ENCODE measurements around the gene RAD54L. TPM values are rescaled to one million over a fixed set of nuclear protein-coding genes. Genes with fewer than 3 reads are reported as not detected.
A peak's percentile ranks its signal among the peaks of the same experiment; 100 is the strongest.

The RAD54L gene
- total and polyA plus RNA-seq, 3 experiments from 2014 or later = 0.39 to 53.7 (median 50.7) TPM

GRCh38 chr1:46262508-46262907 is 14.9 kb downstream of the RAD54L start:
- Histone ChIP-seq H3K27ac (ENCODE audit: low read depth, low read length) (no peak overlapping the region), H3K36me3 (ENCODE audit: insufficient read depth, low read length) (no peaks in the 10 kb centered on the region), H3K4me3 (ENCODE audit: low read length) (no peak overlapping the region), H3K27me3 (ENCODE audit: insufficient read depth, low read length, poor library complexity, severe bottlenecking) (no peaks in the 10 kb centered on the region), H3K4me1 (ENCODE audit: insufficient read depth, low read length) (no peaks in the 10 kb centered on the region), H3K9me3 (ENCODE audit: low read length) (no peaks in the 10 kb centered on the region)
- Mint-ChIP-seq H3K36me3 (no peaks in the 10 kb centered on the region), H3K27ac (no peak overlapping the region), H3K4me1 (no peaks in the 10 kb centered on the region), H3K27me3 (peaks cover 0 to 3% of the 10 kb centered on the region in 2 donors), H3K4me3 (no peak overlapping the region), H3K9me3 (no peaks in the 10 kb centered on the region)
- CTCF ChIA-PET = interaction anchor here (1.2 kb wide), 1 partner anchor 14 kb away, joined by 3 read pairs; no protein-coding TSS in a partner anchor
- POLR2A ChIA-PET = no interaction called here
- no peak for DNase-seq

GRCh38 chr1:46263146-46263545 is 15.6 kb downstream of the RAD54L start:
- H3K9me3 ChIP-seq (ENCODE audit: low read length) = no peaks in the 10 kb centered on the region
- H3K4me1 ChIP-seq (ENCODE audit: insufficient read depth, low read length) = no peaks in the 10 kb centered on the region
- Mint-ChIP-seq H3K27me3 (peaks cover 0 to 3% of the 10 kb centered on the region in 2 donors), H3K27ac (no peak overlapping the region), H3K4me3 (no peak overlapping the region), H3K4me1 (no peaks in the 10 kb centered on the region), H3K9me3 (no peaks in the 10 kb centered on the region), H3K36me3 (no peaks in the 10 kb centered on the region)
- H3K27me3 ChIP-seq (ENCODE audit: insufficient read depth, low read length, poor library complexity, severe bottlenecking) = no peaks in the 10 kb centered on the region
- POLR2A ChIA-PET = interaction anchor here (0.5 kb wide), 1 partner anchor 11 kb away, joined by 3 read pairs; no protein-coding TSS in a partner anchor
- H3K36me3 ChIP-seq (ENCODE audit: insufficient read depth, low read length) = no peaks in the 10 kb centered on the region
- CTCF ChIA-PET = interaction anchor here (1.2 kb wide), 1 partner anchor 14 kb away, joined by 3 read pairs; no protein-coding TSS in a partner anchor
- no peak overlapping the region for H3K27ac ChIP-seq (ENCODE audit: low read depth, low read length)
- DNase-seq = no peak
- H3K4me3 ChIP-seq (ENCODE audit: low read length) = no peak overlapping the region

DNA sequence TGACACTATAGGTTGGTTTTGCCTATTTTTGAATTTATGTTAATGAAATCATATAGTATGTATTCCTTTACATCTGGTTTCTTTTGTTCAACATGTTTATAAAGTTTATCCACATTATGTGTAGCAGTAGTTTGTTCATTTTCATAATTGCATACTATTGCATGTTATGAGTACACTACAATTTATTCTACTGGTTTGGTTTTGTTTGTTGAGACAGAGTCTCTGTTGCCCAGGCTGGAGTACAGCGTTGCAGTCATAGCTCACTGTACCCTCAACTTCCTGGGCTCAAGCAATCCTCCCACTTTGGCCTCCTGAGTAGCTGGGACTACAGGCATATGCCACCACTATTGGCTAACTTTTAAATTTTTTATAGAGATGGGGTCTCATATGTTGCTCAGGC is 21.0 kb downstream of the RAD54L start:
- Mint-ChIP-seq H3K4me3 (no peak overlapping the region), H3K4me1 (no peaks in the 10 kb centered on the region), H3K27ac (no peak overlapping the region), H3K27me3 (no peaks in the 10 kb centered on the region), H3K36me3 (peaks cover 0 to 2% (median 0%) of the 10 kb centered on the region in 3 donors), H3K9me3 (no peaks in the 10 kb centered on the region)
- ChIA-PET CTCF (no interaction called here), POLR2A (no interaction called here)
- Histone ChIP-seq H3K9me3 (ENCODE audit: low read length) (no peaks in the 10 kb centered on the region), H3K36me3 (ENCODE audit: insufficient read depth, low read length) (no peaks in the 10 kb centered on the region), H3K27me3 (ENCODE audit: insufficient read depth, low read length, poor library complexity, severe bottlenecking) (no peaks in the 10 kb centered on the region), H3K4me1 (ENCODE audit: insufficient read depth, low read length) (no peaks in the 10 kb centered on the region), H3K4me3 (ENCODE audit: low read length) (no peak overlapping the region), H3K27ac (ENCODE audit: low read depth, low read length) (no peak overlapping the region)
- DNase-seq = no peak

DNA sequence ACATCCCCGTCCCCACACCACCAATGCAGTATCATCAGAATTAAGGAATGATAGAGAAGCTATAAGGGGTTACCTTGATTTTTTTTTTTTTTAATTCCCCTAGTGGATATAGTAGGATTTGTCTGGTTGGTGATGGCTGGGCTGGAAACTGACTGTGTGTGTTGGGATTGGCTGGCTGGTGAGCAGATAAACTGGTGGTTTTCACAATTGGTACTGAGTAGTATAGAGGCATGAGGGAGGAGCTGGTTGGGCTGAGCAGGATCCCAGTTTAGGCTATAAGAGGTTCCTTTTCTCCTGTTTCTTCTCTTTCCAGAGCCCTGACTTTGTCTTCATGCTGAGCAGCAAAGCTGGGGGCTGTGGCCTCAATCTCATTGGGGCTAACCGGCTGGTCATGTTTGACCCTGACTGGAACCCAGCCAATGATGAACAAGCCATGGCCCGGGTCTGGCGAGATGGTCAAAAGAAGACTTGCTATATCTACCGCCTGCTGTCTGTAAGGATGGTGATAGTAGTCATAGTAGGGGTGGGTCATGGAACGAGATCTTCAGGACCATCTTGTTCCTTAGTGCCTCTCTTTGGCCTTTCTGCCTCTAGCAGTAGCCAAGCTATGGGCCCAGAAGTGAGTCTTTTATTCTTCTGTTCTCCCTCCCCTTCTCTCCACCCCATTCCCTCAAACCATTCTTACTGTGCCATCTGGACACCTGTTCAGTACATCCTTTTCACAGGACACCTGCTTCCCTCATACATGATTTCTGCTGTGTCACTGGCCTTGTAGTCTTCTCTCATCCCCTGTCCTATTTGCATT is 26.9 kb downstream of the RAD54L start:
- POLR2A ChIA-PET = interaction anchor here (0.7 kb wide), 1 partner anchor 11 kb away, joined by 3 read pairs; no protein-coding TSS in a partner anchor

GRCh38 chr1:46275030-46275337 is 27.4 kb downstream of the RAD54L start:
- CTCF ChIA-PET = interaction anchor here (1.4 kb wide), 1 partner anchor 73 kb away, joined by 3 read pairs; no protein-coding TSS in a partner anchor

More for the DNA sequence above, 26.9 kb downstream of the RAD54L start:
- H3K4me1 Mint-ChIP-seq = no peaks in the 10 kb centered on the region
- Histone ChIP-seq H3K4me3 (ENCODE audit: low read length) (no peak overlapping the region), H3K4me1 (ENCODE audit: insufficient read depth, low read length) (no peaks in the 10 kb centered on the region), H3K27me3 (ENCODE audit: insufficient read depth, low read length, poor library complexity, severe bottlenecking) (no peaks in the 10 kb centered on the region), H3K36me3 (ENCODE audit: insufficient read depth, low read length) (no peaks in the 10 kb centered on the region), H3K9me3 (ENCODE audit: low read length) (no peaks in the 10 kb centered on the region), H3K27ac (ENCODE audit: low read depth, low read length) (no peak overlapping the region)
- peak overlapping the region in 2 of 8 donors; percentile 30 to 39 for H3K27ac Mint-ChIP-seq
- H3K27me3 Mint-ChIP-seq = no peaks in the 10 kb centered on the region
- H3K4me3 Mint-ChIP-seq = no peak overlapping the region
- peaks cover 0 to 16% (median 6%) of the 10 kb centered on the region in 3 donors for H3K36me3 Mint-ChIP-seq
- H3K9me3 Mint-ChIP-seq = no peaks in the 10 kb centered on the region
- CTCF ChIA-PET = no interaction called here
- no peak for DNase-seq

DNA sequence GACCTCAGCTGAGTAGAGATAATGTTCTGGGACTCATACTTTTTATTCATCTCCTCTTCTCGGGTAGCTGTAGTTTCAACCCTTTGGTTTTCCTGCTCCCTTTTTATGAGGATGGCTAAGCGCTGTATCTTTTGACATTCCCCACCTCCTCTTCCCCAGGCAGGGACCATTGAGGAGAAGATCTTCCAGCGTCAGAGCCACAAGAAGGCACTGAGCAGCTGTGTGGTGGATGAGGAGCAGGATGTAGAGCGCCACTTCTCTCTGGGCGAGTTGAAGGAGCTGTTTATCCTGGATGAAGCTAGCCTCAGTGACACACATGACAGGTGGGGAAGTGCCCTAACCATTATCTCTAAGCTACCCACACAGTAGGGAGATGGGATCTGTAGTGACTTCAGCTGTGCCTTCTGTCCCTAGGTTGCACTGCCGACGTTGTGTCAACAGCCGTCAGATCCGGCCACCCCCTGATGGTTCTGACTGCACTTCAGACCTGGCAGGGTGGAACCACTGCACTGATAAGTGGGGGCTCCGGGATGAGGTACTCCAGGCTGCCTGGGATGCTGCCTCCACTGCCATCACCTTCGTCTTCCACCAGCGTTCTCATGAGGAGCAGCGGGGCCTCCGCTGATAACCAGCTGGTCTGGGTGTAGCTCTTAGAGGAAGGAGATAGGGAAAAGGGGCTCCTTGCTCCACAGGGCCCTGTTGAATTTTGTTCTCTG is 30.3 kb downstream of the RAD54L start:
- H3K4me1 Mint-ChIP-seq = no peaks in the 10 kb centered on the region
- H3K27me3 Mint-ChIP-seq = no peaks in the 10 kb centered on the region
- POLR2A ChIA-PET = no interaction called here
- DNase-seq = no peak
- no peaks in the 10 kb centered on the region for H3K9me3 ChIP-seq (ENCODE audit: low read length)
- CTCF ChIA-PET = interaction anchor here (0.6 to 1.1 kb wide), 2 partner anchors 12 to 47 kb away, joined by 3 read pairs; no protein-coding TSS in a partner anchor
- no peak overlapping the region for H3K4me3 Mint-ChIP-seq
- no peak overlapping the region for H3K27ac ChIP-seq (ENCODE audit: low read depth, low read length)
- no peaks in the 10 kb centered on the region for H3K27me3 ChIP-seq (ENCODE audit: insufficient read depth, low read length, poor library complexity, severe bottlenecking)
- no peaks in the 10 kb centered on the region for H3K9me3 Mint-ChIP-seq
- peak overlapping the region in 1 of 8 donors; percentile 8 for H3K27ac Mint-ChIP-seq
- peaks cover 0 to 44% (median 6%) of the 10 kb centered on the region in 3 donors for H3K36me3 Mint-ChIP-seq
- H3K4me1 ChIP-seq (ENCODE audit: insufficient read depth, low read length) = no peaks in the 10 kb centered on the region
- H3K36me3 ChIP-seq (ENCODE audit: insufficient read depth, low read length) = peaks cover 16% of the 10 kb centered on the region
- no peak overlapping the region for H3K4me3 ChIP-seq (ENCODE audit: low read length)

More at GRCh38 chr1:46275030-46275337, 27.4 kb downstream of the RAD54L start:
- Mint-ChIP-seq H3K9me3 (no peaks in the 10 kb centered on the region), H3K4me3 (no peak overlapping the region), H3K4me1 (no peaks in the 10 kb centered on the region), H3K36me3 (peaks cover 0 to 22% (median 6%) of the 10 kb centered on the region in 3 donors), H3K27me3 (no peaks in the 10 kb centered on the region), H3K27ac (peak overlapping the region in 1 of 8 donors; percentile 39)
- Histone ChIP-seq H3K4me1 (ENCODE audit: insufficient read depth, low read length) (no peaks in the 10 kb centered on the region), H3K9me3 (ENCODE audit: low read length) (no peaks in the 10 kb centered on the region), H3K36me3 (ENCODE audit: insufficient read depth, low read length) (peaks cover 1% of the 10 kb centered on the region), H3K27ac (ENCODE audit: low read depth, low read length) (no peak overlapping the region), H3K4me3 (ENCODE audit: low read length) (no peak overlapping the region), H3K27me3 (ENCODE audit: insufficient read depth, low read length, poor library complexity, severe bottlenecking) (no peaks in the 10 kb centered on the region)
- POLR2A ChIA-PET = no interaction called here
- DNase-seq = no peak

GRCh38 chr1:46278807-46279206 is 31.2 kb downstream of the RAD54L start:
- no peak overlapping the region for H3K27ac ChIP-seq (ENCODE audit: low read depth, low read length)
- peaks cover 0 to 50% (median 11%) of the 10 kb centered on the region in 3 donors for H3K36me3 Mint-ChIP-seq
- no peaks in the 10 kb centered on the region for H3K9me3 ChIP-seq (ENCODE audit: low read length)
- POLR2A ChIA-PET = no interaction called here
- peaks cover 0 to 2% (median 0%) of the 10 kb centered on the region in 3 donors for H3K4me1 Mint-ChIP-seq
- H3K36me3 ChIP-seq (ENCODE audit: insufficient read depth, low read length) = peaks cover 16% of the 10 kb centered on the region
- H3K4me3 ChIP-seq (ENCODE audit: low read length) = no peak overlapping the region
- H3K27me3 ChIP-seq (ENCODE audit: insufficient read depth, low read length, poor library complexity, severe bottlenecking) = no peaks in the 10 kb centered on the region
- no peaks in the 10 kb centered on the region for H3K4me1 ChIP-seq (ENCODE audit: insufficient read depth, low read length)
- no peaks in the 10 kb centered on the region for H3K27me3 Mint-ChIP-seq
- H3K9me3 Mint-ChIP-seq = no peaks in the 10 kb centered on the region
- no peak overlapping the region for H3K4me3 Mint-ChIP-seq
- CTCF ChIA-PET = no interaction called here
- no peak for DNase-seq
- no peak overlapping the region for H3K27ac Mint-ChIP-seq

GRCh38 chr1:46280092-46280491 is 32.5 kb downstream of the RAD54L start:
- H3K4me1 Mint-ChIP-seq = peaks cover 0 to 3% (median 2%) of the 10 kb centered on the region in 3 donors
- peaks cover 22% of the 10 kb centered on the region for H3K36me3 ChIP-seq (ENCODE audit: insufficient read depth, low read length)
- no peaks in the 10 kb centered on the region for H3K4me1 ChIP-seq (ENCODE audit: insufficient read depth, low read length)
- no peak overlapping the region for H3K4me3 ChIP-seq (ENCODE audit: low read length)
- no peak for DNase-seq
- H3K27ac ChIP-seq (ENCODE audit: low read depth, low read length) = no peak overlapping the region
- H3K27me3 Mint-ChIP-seq = no peaks in the 10 kb centered on the region
- H3K27ac Mint-ChIP-seq = no peak overlapping the region
- ChIA-PET CTCF (no interaction called here), POLR2A (no interaction called here)
- H3K27me3 ChIP-seq (ENCODE audit: insufficient read depth, low read length, poor library complexity, severe bottlenecking) = no peaks in the 10 kb centered on the region
- peaks cover 0 to 62% (median 11%) of the 10 kb centered on the region in 3 donors for H3K36me3 Mint-ChIP-seq
- no peaks in the 10 kb centered on the region for H3K9me3 ChIP-seq (ENCODE audit: low read length)
- no peak overlapping the region for H3K4me3 Mint-ChIP-seq
- no peaks in the 10 kb centered on the region for H3K9me3 Mint-ChIP-seq
